Measurements from ENCODE around the gene PPME1. TPM values are rescaled to one million over a fixed set of nuclear protein-coding genes. Genes with fewer than 3 reads are reported as not detected.
A peak's percentile ranks its signal among the peaks of the same experiment; 100 is the strongest.
"Not testable (repeated sequence)": the region's sequence is repeated elsewhere in the genome, so short reads cannot be mapped to it uniquely, and the experiment has no call there.

The PPME1 gene
- 33.4 and 40.4 TPM in 2 replicates for total RNA-seq
- long read RNA-seq, transcript PPME1-201 (14 exons, 2,677 nt), result major isoform, 80 of 91 reads
- long read RNA-seq, partial matches to known transcripts, result 1 of 91 reads
- long read RNA-seq, other reads (novel, unspliced or antisense), result 10 of 91 reads

GRCh38 chr11:74170694-74171629 is at the start of gene PPME1, which contains the start of gene C2CD3:
Gene PPME1, plus strand, starts transcription at chr11:74171289. Its CDS starts 133 bp downstream, at chr11:74171422.
Gene C2CD3, minus strand, starts transcription at chr11:74171002. Its CDS starts 210 bp downstream, at chr11:74170792.
- Mint-ChIP-seq H3K4me1 (ENCODE audit: unreplicated experiment) (peaks cover 10% of the 10 kb centered on the region), H3K27ac (ENCODE audit: unreplicated experiment) (no peak within 1 kb of the TSS), H3K36me3 (ENCODE audit: unreplicated experiment) (peaks cover 17% of the 10 kb centered on the region), H3K4me3 (ENCODE audit: unreplicated experiment) (no peak within 1 kb of the TSS), H3K27me3 (ENCODE audit: unreplicated experiment) (no peaks in the 10 kb centered on the region), H3K9me3 (ENCODE audit: unreplicated experiment) (no peaks in the 10 kb centered on the region)
- peak; percentile 47 for TF ChIP-seq CTCF (IDR thresholded peaks at IDR 0.05)
- peak; percentile 99 for DNase-seq (ENCODE audit: extremely low spot score, unreplicated experiment)

GRCh38 chr11:74121804-74122203 is 49.3 kb upstream of the PPME1 start:
- no peak for DNase-seq (ENCODE audit: extremely low spot score, unreplicated experiment)
- no peaks in the 10 kb centered on the region for H3K9me3 Mint-ChIP-seq (ENCODE audit: unreplicated experiment)
- no peak overlapping the region for H3K27ac Mint-ChIP-seq (ENCODE audit: unreplicated experiment)

GRCh38 chr11:74123008-74123448 is 48.1 kb upstream of the PPME1 start:
- peaks cover 7% of the 10 kb centered on the region for H3K4me1 Mint-ChIP-seq (ENCODE audit: unreplicated experiment)
- no peaks in the 10 kb centered on the region for H3K9me3 Mint-ChIP-seq (ENCODE audit: unreplicated experiment)
- H3K36me3 Mint-ChIP-seq (ENCODE audit: unreplicated experiment), result peaks cover 6% of the 10 kb centered on the region
- no peaks in the 10 kb centered on the region for H3K27me3 Mint-ChIP-seq (ENCODE audit: unreplicated experiment)
- peak overlapping the region; percentile 8 for H3K27ac Mint-ChIP-seq (ENCODE audit: unreplicated experiment)
- TF ChIP-seq CTCF (IDR thresholded peaks at IDR 0.05), result peak; percentile 12
- DNase-seq (ENCODE audit: extremely low spot score, unreplicated experiment), result no peak
- no peak overlapping the region for H3K4me3 Mint-ChIP-seq (ENCODE audit: unreplicated experiment)

More at GRCh38 chr11:74121804-74122203, 49.3 kb upstream of the PPME1 start:
- Mint-ChIP-seq H3K36me3 (ENCODE audit: unreplicated experiment) (peaks cover 9% of the 10 kb centered on the region), H3K4me1 (ENCODE audit: unreplicated experiment) (peaks cover 7% of the 10 kb centered on the region), H3K4me3 (ENCODE audit: unreplicated experiment) (no peak overlapping the region), H3K27me3 (ENCODE audit: unreplicated experiment) (no peaks in the 10 kb centered on the region)
- TF ChIP-seq CTCF (IDR thresholded peaks at IDR 0.05), result no peak

GRCh38 chr11:74129121-74129520 is 42.0 kb upstream of the PPME1 start:
- not testable (repeated sequence) for H3K4me1 Mint-ChIP-seq (ENCODE audit: unreplicated experiment); H3K4me3 Mint-ChIP-seq (ENCODE audit: unreplicated experiment); H3K9me3 Mint-ChIP-seq (ENCODE audit: unreplicated experiment); DNase-seq (ENCODE audit: extremely low spot score, unreplicated experiment); H3K27ac Mint-ChIP-seq (ENCODE audit: unreplicated experiment); H3K27me3 Mint-ChIP-seq (ENCODE audit: unreplicated experiment)
- peaks cover 22% of the 10 kb centered on the region for H3K36me3 Mint-ChIP-seq (ENCODE audit: unreplicated experiment)

- Mint-ChIP-seq H3K36me3 (ENCODE audit: unreplicated experiment) (peaks cover 25% of the 10 kb centered on the region), H3K4me3 (ENCODE audit: unreplicated experiment) (no peak overlapping the region), H3K27me3 (ENCODE audit: unreplicated experiment) (no peaks in the 10 kb centered on the region), H3K27ac (ENCODE audit: unreplicated experiment) (no peak overlapping the region), H3K9me3 (ENCODE audit: unreplicated experiment) (no peaks in the 10 kb centered on the region), H3K4me1 (ENCODE audit: unreplicated experiment) (peaks cover 24% of the 10 kb centered on the region)
- TF ChIP-seq CTCF (IDR thresholded peaks at IDR 0.05), result no peak
- no peak for DNase-seq (ENCODE audit: extremely low spot score, unreplicated experiment)
Measured at GRCh38 chr11:74132833-74133232, 38.3 kb upstream of the PPME1 start.
